Subcutaneous adipose tissue (tissue), 4 donors: Measurements from ENCODE around the gene VSTM2B. TPM values are rescaled to one million over a fixed set of nuclear protein-coding genes. Genes with fewer than 3 reads are reported as not detected.

Experiments used
- total RNA-seq, 4 donors: library from RNA; depleted of rRNA; stranded (reverse); fragments of >200 nt; gene quantifications; one replicate each; pipeline ENCODE4 v1.1.0, GENCODE V29; 2016
- TF ChIP-seq, protein P1 (sequence below): fragments of 450-650 bp; IDR thresholded peaks from one replicate; pipeline ENCODE4 v1.5.1; 2016; ENCODE audit warnings: low read depth, mild to moderate bottlenecking, control low read depth, antibody characterized with exemption, moderate library complexity

The VSTM2B gene
- total RNA-seq, 4 donors from 2014 or later, result not detected

DNA sequence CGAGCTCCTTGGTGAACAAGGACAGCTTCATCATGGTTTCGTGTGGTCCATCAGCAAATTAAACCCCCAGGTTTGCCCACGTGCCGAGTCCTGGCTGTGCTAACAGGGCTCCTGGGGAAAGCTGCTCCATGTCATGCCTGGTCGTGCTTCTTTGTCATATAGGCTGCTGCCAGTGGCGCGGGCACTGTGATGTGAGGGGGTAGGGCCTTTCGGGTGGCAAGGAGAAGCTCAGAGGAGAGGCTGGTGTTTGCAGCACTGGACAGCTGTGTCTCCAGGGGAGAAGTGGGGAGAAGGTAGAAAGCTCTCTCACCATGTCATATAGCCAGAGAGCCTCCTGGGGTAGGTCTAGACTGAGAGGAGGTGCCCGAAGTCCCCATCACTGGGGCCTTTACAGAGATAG, 13.3 kb downstream of the VSTM2B start:
- TF ChIP-seq, protein P1, sequence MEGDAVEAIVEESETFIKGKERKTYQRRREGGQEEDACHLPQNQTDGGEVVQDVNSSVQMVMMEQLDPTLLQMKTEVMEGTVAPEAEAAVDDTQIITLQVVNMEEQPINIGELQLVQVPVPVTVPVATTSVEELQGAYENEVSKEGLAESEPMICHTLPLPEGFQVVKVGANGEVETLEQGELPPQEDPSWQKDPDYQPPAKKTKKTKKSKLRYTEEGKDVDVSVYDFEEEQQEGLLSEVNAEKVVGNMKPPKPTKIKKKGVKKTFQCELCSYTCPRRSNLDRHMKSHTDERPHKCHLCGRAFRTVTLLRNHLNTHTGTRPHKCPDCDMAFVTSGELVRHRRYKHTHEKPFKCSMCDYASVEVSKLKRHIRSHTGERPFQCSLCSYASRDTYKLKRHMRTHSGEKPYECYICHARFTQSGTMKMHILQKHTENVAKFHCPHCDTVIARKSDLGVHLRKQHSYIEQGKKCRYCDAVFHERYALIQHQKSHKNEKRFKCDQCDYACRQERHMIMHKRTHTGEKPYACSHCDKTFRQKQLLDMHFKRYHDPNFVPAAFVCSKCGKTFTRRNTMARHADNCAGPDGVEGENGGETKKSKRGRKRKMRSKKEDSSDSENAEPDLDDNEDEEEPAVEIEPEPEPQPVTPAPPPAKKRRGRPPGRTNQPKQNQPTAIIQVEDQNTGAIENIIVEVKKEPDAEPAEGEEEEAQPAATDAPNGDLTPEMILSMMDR, result no peak

DNA sequence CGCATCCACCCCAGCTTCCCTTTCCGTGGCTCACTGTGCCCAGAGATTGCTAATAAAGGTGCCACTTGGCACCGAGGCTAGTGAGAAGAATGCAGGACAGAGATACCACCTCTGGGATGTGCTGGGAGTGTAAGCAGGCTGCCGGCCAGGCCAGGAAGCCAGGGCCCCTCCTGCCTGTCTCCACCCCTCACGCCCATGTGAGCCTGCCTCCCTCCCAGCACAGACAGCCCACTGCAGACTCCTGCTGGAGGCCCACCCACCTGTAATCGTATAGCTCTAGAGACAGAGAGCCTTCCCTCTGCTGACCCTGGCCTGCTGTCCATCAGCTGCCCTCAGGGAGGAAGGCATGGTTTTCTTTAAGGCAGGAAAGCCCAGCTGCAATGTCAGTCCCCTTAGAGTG, 13.9 kb downstream of the VSTM2B start:
- TF ChIP-seq, protein P1, result no peak

DNA sequence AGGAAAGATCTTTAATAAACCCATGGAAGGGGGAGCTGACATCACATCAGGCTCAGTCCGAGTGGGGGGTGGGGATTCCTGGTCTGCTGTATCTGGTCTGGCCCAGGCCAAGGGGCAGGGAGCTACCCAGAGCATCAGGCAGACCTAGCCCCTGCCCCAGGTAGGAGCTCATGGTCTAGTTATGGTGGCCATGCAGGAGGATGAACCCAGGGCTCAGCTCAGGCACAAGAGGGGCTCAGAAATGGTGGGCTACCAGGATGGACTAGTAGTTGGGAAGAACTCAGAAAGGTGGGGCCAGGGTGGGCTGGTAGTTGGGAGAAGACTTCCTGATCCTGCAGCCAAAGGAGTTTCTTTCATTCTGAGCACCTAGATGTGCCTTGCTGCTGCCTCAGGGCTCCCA, 14.3 kb downstream of the VSTM2B start:
- TF ChIP-seq, protein P1, result no peak

DNA sequence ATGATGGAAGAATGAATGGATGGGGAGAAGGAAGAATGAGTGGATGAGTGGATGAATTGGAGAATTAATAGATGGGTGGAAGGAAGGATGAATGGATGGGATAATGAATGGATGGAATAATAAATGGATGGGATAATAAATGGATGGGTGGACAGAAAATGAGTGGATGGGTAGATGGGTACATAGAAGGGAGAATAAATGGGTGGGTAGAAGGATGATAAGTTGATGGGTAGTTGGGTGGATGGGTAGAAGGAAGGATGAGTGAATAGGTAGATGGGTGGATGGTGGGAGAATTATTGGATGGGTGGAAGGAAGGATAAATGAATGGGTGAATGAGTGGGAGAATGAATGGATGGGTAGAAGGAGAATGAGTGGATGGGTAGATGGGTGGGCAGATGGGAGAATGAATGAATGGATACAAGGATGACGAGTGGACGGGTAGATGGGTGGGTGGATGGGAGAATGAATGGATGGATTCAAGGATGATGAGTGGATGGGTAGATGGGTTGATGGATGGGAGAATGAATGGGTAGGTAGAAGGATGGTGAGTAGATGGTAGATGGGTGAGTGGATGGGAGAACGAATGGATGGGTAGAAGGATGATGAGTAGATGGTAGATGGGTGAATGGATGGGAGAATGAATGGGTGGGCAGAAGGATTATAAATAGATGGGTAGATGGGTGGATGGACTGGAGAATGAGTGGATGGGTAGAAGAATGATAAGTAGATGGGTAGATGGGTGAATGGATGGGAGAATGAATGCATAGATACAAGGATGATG, 15.9 kb downstream of the VSTM2B start:
- TF ChIP-seq, protein P1, result no peak

DNA sequence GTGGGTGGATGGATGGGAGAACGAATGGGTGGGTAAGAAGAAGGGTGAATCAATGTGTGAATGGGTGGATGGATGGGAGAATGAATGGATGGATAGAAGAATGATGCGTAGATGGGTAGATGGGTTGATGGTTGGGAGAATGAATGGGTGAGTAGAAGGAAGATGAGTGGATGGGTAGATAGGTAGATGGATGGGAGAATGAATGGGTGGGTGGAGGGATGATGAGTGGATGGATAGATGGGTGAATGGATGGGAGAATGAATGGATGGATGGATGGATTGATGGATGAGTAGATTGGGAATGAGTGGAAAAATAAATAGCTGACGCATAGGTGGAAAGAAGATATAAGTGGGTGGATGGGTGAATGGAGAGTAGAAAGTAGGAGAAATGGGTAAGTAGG, 16.5 kb downstream of the VSTM2B start:
- TF ChIP-seq, protein P1, result no peak

DNA sequence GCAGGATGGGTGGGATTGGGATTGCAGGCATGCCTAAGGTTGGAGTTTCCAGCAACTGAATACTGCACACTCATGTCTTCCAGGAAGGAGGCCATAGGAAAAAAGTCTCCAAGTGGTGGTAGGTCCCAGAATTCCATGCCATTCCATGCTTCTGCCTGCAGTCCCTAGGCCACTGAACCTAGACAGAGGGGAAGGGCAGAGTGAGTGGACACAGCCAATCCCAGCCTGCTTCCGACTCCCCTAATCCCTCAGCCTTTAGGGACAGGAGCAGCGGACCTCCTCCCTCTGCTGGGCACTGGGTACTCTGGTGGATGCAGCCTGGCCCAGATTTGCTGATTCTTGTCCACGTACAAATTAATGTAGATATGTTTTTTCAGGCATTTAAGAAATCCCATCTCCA, 17.0 kb downstream of the VSTM2B start:
- TF ChIP-seq, protein P1, result no peak

DNA sequence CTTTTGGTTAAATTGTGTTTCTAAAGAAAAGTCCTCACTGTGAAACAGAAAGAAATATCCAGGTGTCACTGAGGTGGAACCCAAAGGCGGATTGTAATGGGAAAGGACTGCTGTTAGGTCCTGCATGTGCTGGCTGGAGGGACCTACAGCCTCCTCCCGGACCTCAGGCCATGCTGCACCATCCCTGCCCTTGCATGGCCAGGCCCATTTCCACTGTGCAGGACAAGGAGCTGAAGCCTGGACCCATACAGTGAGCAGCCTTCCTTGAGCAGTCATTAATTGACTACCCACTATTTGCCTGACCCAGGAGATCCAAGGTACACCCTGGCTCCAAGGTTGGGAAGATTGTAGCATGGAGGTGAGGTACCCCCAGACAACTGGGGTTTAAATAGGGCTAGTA, 17.6 kb downstream of the VSTM2B start:
- TF ChIP-seq, protein P1, result no peak
